Astrocyte (in vitro differentiated cells and primary cell): ENCODE data around the gene CLN5. TPM values are rescaled to one million over a fixed set of nuclear protein-coding genes. Genes with fewer than 3 reads are reported as not detected.
A peak's percentile ranks its signal among the peaks of the same experiment; 100 is the strongest.

ENCODE experiments used
- DNase-seq: peaks from one replicate; pipeline ENCODE4 v3.0.0-alpha.2; 2010; ENCODE audit warnings: low read depth
- FAIRE-seq: peaks from 2 replicates; lab custom pipeline; 2011; peaks lifted over from hg19 to GRCh38; lab: Jason Lieb, UNC
- H2AFZ ChIP-seq: 2 replicates; pipeline ENCODE4 v1.6.0; 2012; ENCODE audit warnings: low read depth, low read length, inconsistent platforms
- H3K27ac ChIP-seq: 2 replicates; pipeline ENCODE4 v1.5.1; 2011; ENCODE audit warnings: low read depth, low read length, inconsistent platforms
- H3K27me3 ChIP-seq: 2 replicates; pipeline ENCODE4 v1.6.0; 2011; ENCODE audit warnings: low read length, inconsistent platforms; ENCODE audit not compliant: insufficient read depth
- H3K36me3 ChIP-seq: 2 replicates; pipeline ENCODE4 v1.5.1; 2011; ENCODE audit warnings: low read length, inconsistent platforms; ENCODE audit not compliant: insufficient read depth
- H3K4me1 ChIP-seq: 2 replicates; pipeline ENCODE4 v1.5.1; 2011; ENCODE audit warnings: low read length, inconsistent platforms; ENCODE audit not compliant: insufficient read depth
- H3K4me2 ChIP-seq: 2 replicates; pipeline ENCODE4 v1.6.0; 2012; ENCODE audit warnings: low read length, inconsistent platforms
- H3K4me3 ChIP-seq: 2 replicates; pipeline ENCODE4 v1.5.1; 2011; ENCODE audit warnings: low read depth, mild to moderate bottlenecking, low read length, inconsistent platforms; ENCODE audit not compliant: insufficient read depth
- H3K79me2 ChIP-seq: 2 replicates; pipeline ENCODE4 v1.6.0; 2012; ENCODE audit warnings: mild to moderate bottlenecking, low read length, inconsistent platforms; ENCODE audit not compliant: insufficient read depth
- H3K9ac ChIP-seq: 2 replicates; pipeline ENCODE4 v1.6.0; 2012; ENCODE audit warnings: mild to moderate bottlenecking, low read length, inconsistent platforms
- H3K9me3 ChIP-seq: 2 replicates; pipeline ENCODE4 v1.5.1; 2012; ENCODE audit warnings: low read depth, mild to moderate bottlenecking, low read length, inconsistent platforms; ENCODE audit not compliant: insufficient read depth
- H4K20me1 ChIP-seq: 2 replicates; pipeline ENCODE4 v1.6.0; 2012; ENCODE audit warnings: low read length, inconsistent platforms; ENCODE audit not compliant: insufficient read depth
- H3K27ac Mint-ChIP-seq: one replicate; pipeline ENCODE4 v1.8.0; 2021; ENCODE audit warnings: mild to moderate bottlenecking, mixed read lengths; ENCODE audit not compliant: unreplicated experiment
- H3K27me3 Mint-ChIP-seq: one replicate; pipeline ENCODE4 v1.8.0; 2021; ENCODE audit warnings: low read depth, mixed read lengths; ENCODE audit not compliant: unreplicated experiment
- H3K36me3 Mint-ChIP-seq: one replicate; pipeline ENCODE4 v1.8.0; 2021; ENCODE audit warnings: low read depth, mixed read lengths; ENCODE audit not compliant: unreplicated experiment
- H3K4me1 Mint-ChIP-seq: one replicate; pipeline ENCODE4 v1.8.0; 2021; ENCODE audit warnings: low read depth, mixed read lengths; ENCODE audit not compliant: unreplicated experiment
- H3K4me3 Mint-ChIP-seq: one replicate; pipeline ENCODE4 v1.8.0; 2021; ENCODE audit warnings: mild to moderate bottlenecking, moderate library complexity, mixed read lengths; ENCODE audit not compliant: unreplicated experiment
- H3K9me3 Mint-ChIP-seq: one replicate; pipeline ENCODE4 v1.8.0; 2021; ENCODE audit warnings: mild to moderate bottlenecking, mixed read lengths; ENCODE audit not compliant: unreplicated experiment
- CTCF ChIP-seq: IDR thresholded peaks from 2 replicates; pipeline ENCODE4 v1.5.1; 2011; ENCODE audit warnings: low read depth, mild to moderate bottlenecking, inconsistent platforms, low read length, moderate library complexity; ENCODE audit not compliant: insufficient read depth
- EZH2 ChIP-seq: IDR thresholded peaks from 2 replicates; pipeline ENCODE4 v1.6.1; 2012; ENCODE audit warnings: mild to moderate bottlenecking, low read length, inconsistent platforms; ENCODE audit not compliant: insufficient read depth
- total RNA-seq: library from RNA; stranded (reverse); gene quantifications from 2 replicates; pipeline ENCODE4 v1.2.1, GENCODE V29; 2021

The CLN5 gene
- total RNA-seq, 1 donor from 2014 or later, result 32.9 TPM

- FAIRE-seq (peak; percentile 45), DNase-seq (peak; percentile 56)
- Histone ChIP-seq H3K9ac (no peak overlapping the region), H3K79me2 (no peaks in the 10 kb centered on the region), H3K27me3 (no peaks in the 10 kb centered on the region), H3K36me3 (no peaks in the 10 kb centered on the region), H2AFZ (no peak overlapping the region), H4K20me1 (no peaks in the 10 kb centered on the region), H3K4me1 (no peaks in the 10 kb centered on the region), H3K4me3 (no peak overlapping the region), H3K4me2 (no peak overlapping the region), H3K9me3 (no peaks in the 10 kb centered on the region), H3K27ac (no peak overlapping the region)
- H3K9me3 Mint-ChIP-seq, result no peaks in the 10 kb centered on the region
- H3K27ac Mint-ChIP-seq, result no peak overlapping the region
- no peaks in the 10 kb centered on the region for H3K27me3 Mint-ChIP-seq
- TF ChIP-seq EZH2, result no peak
- TF ChIP-seq CTCF, result no peak
- H3K4me3 Mint-ChIP-seq, result no peak overlapping the region
- no peaks in the 10 kb centered on the region for H3K36me3 Mint-ChIP-seq
- peaks cover under 1% of the 10 kb centered on the region for H3K4me1 Mint-ChIP-seq
Measured at GRCh38 chr13:76944456-76944855, 47.4 kb upstream of the CLN5 start.

- Mint-ChIP-seq H3K4me3 (no peak within 1 kb of the TSS), H3K9me3 (no peaks in the 10 kb centered on the region), H3K4me1 (no peaks in the 10 kb centered on the region), H3K36me3 (no peaks in the 10 kb centered on the region), H3K27me3 (peaks cover 3% of the 10 kb centered on the region), H3K27ac (no peak within 1 kb of the TSS)
- Histone ChIP-seq H3K27ac (no peak within 1 kb of the TSS), H4K20me1 (no peaks in the 10 kb centered on the region), H3K9me3 (no peaks in the 10 kb centered on the region), H3K9ac (no peak within 1 kb of the TSS), H3K36me3 (no peaks in the 10 kb centered on the region), H3K27me3 (peaks cover 2% of the 10 kb centered on the region), H3K79me2 (no peaks in the 10 kb centered on the region), H2AFZ (no peak within 1 kb of the TSS), H3K4me2 (no peak within 1 kb of the TSS), H3K4me3 (no peak within 1 kb of the TSS), H3K4me1 (no peaks in the 10 kb centered on the region)
- TF ChIP-seq CTCF (no peak), EZH2 (no peak)
- no peak for DNase-seq
- FAIRE-seq, result no peak
Measured at GRCh38 chr13:76948149-76948548, 43.7 kb upstream of the CLN5 start, which contains the start of gene ACOD1. TSS of gene ACOD1 (plus strand) at chr13:76948511. CDS start at chr13:76948559, 48 bp downstream.

- FAIRE-seq, result no peak
- Histone ChIP-seq H3K27ac (no peak overlapping the region), H3K36me3 (no peaks in the 10 kb centered on the region), H2AFZ (no peak overlapping the region), H3K79me2 (no peaks in the 10 kb centered on the region), H3K4me1 (no peaks in the 10 kb centered on the region), H3K9me3 (no peaks in the 10 kb centered on the region), H3K4me3 (no peak overlapping the region), H3K4me2 (no peak overlapping the region), H3K27me3 (peaks cover 2% of the 10 kb centered on the region), H3K9ac (no peak overlapping the region), H4K20me1 (no peaks in the 10 kb centered on the region)
- Mint-ChIP-seq H3K27me3 (peaks cover 3% of the 10 kb centered on the region), H3K4me1 (no peaks in the 10 kb centered on the region), H3K36me3 (no peaks in the 10 kb centered on the region), H3K9me3 (no peaks in the 10 kb centered on the region), H3K4me3 (no peak overlapping the region), H3K27ac (no peak overlapping the region)
- TF ChIP-seq CTCF (no peak), EZH2 (no peak)
- DNase-seq, result no peak
Measured at GRCh38 chr13:76950101-76950500, 41.8 kb upstream of the CLN5 start.
